ENCODE data around the gene FAM163B. TPM values are rescaled to one million over a fixed set of nuclear protein-coding genes. Genes with fewer than 3 reads are reported as not detected.

Gene FAM163B
- total RNA-seq, 1 experiment from 2014 or later, result not detected

- no peak for DNase-seq (ENCODE audit: low read depth)
Observed at GRCh38 chr9:133599470-133600173, 9.6 kb downstream of the FAM163B start.

DNA sequence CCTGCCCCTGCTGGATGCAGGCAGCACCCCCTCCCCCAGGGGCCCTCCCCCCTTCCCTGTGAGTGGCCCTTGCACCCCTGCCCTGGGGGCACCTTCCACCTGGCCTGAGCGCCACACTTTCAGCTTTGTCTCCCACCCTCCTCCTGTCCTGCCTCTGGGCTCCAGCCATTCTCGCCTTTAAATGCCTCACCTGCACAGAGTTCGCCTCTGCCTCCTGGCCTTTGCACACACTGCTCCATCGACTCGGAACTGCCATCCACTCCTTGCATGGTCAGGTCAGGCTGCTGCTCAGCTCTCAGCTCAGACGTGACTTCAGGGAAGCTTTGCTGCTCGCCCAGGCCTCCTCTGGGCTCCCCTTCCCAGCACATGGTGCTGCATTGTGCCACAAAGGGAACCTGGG lies 10.2 kb downstream of the FAM163B start:
- no peak for DNase-seq (ENCODE audit: low read depth)

DNA sequence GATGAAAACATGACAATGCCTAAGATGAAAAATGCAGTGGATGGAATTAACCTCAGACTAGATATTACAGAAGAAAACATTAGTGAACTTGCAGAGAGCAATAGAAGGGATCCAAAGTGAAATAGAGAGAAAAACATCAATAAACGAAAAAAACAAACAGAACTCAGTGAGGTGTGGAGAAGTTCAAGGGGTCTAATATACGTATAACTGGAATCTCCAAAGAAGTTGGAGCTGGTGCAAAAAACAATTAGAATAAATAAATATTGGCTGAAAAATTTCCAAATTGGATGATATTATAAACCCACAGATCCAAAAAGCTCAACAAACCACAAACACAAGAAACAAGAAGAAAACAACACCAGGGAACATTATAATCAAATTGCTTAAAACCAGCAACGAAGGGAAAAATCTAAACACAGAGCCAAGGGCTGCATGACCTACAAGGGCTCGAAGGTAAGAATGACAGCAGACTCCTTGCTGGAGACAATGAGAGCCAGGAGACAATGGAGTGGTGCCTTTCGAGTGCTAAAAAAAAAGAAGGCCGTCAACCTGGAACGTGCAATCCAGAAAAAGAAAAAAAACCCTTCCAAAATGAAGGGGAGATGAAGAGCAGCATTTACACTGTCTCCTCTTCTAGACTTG lies 11.8 kb downstream of the FAM163B start:
- DNase-seq (ENCODE audit: low read depth), result no peak

- no peak for DNase-seq (ENCODE audit: low read depth)
Observed at GRCh38 chr9:133595910-133596309, 13.3 kb downstream of the FAM163B start.

DNA sequence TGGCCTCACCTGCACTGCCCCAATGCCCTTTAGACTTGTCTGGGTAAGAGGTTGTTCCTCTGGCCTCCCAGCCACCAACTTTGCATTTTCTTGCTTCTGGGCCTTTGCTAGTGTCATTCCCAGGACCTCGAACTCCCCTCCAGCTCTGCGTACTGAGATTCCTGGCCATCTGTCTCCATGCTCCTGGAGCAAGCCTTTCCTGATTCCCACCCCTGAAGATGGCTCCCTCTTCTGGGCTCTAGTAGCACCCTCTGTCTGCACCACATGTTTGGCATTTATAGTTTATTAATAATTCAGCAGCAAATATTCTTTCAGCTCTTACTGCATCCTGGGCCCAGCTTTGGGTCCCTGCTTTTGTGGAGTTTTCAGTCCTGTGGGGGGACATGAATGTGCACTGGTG lies 14.9 kb downstream of the FAM163B start:
- DNase-seq (ENCODE audit: low read depth), result no peak

DNA sequence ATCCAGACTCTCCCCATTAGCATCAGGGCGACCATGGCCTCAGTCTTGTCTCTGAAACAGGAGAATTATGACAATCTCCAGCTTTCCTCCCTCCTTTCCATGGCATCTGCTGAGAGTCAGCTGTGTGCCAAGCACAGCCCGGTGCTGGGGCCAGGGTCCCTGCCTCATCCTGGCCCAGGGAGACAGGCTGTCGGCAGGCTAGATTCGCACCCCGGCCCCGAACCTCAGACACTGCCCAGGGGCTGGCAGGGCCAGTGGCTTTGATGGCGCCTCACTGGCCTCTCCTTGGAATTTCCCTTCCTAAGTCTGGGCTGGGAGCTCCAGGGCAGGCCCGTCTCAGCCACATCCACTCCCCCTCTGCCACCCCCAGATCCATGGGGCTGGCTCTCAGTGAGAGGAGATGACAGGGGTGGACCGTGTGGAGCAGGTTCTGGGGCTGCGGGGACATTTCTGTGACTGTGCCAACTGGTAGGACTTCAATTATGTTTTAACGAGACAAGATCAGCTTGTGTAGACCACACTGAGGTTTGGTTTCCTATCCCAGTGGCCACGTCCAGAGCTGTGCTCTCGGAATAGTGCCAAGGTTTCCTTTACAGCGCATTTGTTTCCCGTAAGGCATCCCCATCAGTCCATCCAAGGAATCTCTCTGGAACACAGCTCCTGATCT lies 15.5 kb downstream of the FAM163B start:
- DNase-seq (ENCODE audit: low read depth), result no peak

DNA sequence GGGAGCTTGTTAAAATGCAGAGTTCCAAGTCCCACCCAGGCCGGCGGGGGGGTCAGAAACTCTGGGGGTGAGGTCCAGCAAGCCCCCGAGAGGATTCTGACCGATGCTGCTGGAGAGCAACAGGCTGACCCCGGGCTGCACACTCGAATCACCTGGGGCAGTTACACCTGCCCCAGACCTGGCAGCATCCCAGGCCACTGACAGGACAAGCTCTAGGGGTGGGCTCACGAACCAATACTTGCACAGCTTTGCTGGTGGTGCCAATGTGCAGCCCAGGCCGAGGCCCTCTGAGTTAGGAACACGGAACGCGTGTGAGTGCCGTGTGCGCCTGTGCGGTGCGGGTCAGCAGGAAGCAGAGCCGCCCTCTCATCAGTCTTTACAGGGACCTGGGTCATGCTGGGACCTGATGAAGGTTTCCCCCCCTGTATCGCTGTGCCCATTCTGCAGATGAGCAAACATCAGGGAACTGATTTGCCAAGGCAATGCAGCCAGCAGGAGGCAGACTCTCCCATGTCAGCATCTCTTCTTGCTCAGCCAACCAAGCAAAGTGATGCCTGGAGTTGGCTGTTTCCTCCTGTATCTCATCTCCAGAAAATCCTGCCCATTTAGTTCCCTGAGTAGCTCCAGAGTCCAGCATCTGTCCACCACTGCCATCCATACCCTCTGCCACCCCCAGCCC lies 16.3 kb downstream of the FAM163B start:
- DNase-seq (ENCODE audit: low read depth), result no peak

GRCh38 chr9:133591985-133592384 lies 17.2 kb downstream of the FAM163B start:
- no peak for DNase-seq (ENCODE audit: low read depth)

- no peak for DNase-seq (ENCODE audit: low read depth)
Observed at GRCh38 chr9:133591116-133591910, 17.9 kb downstream of the FAM163B start.

- no peak for DNase-seq (ENCODE audit: low read depth)
Observed at GRCh38 chr9:133590231-133590855, 18.8 kb downstream of the FAM163B start.

- DNase-seq (ENCODE audit: low read depth), result no peak
Observed at GRCh38 chr9:133589454-133590227, 19.5 kb downstream of the FAM163B start.

- no peak for DNase-seq (ENCODE audit: low read depth)
Observed at GRCh38 chr9:133587466-133587865, 21.7 kb downstream of the FAM163B start.

DNA sequence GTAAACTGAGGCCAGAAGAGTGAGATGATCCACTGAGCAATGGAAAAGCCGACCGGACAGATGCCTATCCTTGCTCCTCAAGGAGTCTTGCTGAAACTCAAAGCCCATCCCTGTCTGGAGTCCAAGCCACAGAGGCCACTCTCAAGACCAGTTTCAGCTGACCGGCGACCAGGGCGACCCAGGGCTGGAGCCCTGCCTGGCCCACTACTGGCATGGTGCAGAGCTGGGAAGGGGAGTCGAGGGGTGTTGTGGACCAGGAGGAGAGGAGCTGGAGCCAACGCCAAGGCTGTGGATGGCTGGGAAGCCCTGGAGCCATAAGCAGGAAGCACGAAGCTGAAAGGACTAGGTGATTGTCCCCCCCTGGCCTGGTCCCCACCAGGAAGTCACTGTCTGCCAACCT lies 22.1 kb downstream of the FAM163B start:
- DNase-seq (ENCODE audit: low read depth), result no peak

- no peak for DNase-seq (ENCODE audit: low read depth)
Observed at GRCh38 chr9:133585481-133586351, 23.5 kb downstream of the FAM163B start.

- DNase-seq (ENCODE audit: low read depth), result no peak
Observed at GRCh38 chr9:133584559-133585476, 24.4 kb downstream of the FAM163B start.

DNA sequence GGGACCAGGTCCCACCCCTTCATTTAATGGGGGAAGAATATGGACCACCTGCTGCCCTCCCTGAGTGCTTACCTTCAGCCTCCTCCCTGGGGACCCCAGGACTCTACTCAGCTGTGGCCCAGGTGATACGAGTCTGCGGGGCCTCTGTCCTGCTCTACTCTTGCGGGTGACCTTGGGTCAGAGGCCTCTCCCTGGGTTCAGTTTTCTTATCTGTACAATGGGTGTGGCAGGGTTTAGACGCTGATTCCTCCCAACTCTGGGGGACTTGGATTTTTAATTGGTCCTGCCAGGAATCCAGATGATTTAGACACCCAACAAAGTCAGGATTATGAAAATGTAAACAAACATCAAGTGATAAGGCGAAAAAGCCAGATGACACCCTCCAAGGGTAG lies 25.0 kb downstream of the FAM163B start:
- DNase-seq (ENCODE audit: low read depth), result no peak

DNA sequence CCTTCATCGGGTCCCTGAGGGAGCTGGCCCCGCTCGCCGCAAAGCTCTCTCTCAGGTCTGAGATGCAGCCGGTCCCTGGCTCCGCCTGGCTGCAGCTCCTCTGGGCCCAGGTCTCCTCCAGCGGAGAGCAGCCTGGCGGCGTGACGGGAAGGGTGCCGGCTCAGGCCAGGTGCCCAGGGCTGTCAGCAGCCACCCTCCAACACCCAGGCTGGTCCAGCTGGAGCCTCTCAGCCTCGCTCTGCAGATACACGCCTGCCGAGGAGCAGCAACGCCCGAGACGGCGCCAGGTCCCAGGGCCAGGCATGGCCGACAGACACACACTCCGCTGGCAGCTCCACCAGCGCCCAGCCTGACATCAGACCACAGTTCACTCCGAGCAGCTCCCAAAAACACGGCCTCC lies 25.6 kb downstream of the FAM163B start:
- no peak for DNase-seq (ENCODE audit: low read depth)

DNA sequence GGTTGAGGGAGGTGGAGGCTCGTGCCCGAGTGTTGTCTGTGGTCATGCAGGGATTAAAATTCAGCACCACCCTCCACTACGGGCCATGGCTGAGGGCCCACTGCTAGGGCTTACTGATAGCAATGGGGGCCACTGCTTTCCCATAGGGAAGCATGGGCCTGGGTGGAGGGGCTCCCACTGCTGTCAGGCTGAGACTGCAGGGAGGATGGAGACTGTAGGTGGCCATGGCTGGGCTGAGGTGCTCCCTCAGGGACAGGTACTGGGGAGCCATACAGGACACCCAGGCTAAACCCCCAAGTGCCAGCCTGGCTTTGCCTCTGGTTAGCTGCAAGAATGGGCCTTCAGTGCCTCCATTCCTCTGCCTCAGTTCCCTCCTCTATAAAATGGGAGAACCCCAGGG lies 26.1 kb downstream of the FAM163B start:
- no peak for DNase-seq (ENCODE audit: low read depth)
